ENCODE data around the gene TNFAIP8.

DNA sequence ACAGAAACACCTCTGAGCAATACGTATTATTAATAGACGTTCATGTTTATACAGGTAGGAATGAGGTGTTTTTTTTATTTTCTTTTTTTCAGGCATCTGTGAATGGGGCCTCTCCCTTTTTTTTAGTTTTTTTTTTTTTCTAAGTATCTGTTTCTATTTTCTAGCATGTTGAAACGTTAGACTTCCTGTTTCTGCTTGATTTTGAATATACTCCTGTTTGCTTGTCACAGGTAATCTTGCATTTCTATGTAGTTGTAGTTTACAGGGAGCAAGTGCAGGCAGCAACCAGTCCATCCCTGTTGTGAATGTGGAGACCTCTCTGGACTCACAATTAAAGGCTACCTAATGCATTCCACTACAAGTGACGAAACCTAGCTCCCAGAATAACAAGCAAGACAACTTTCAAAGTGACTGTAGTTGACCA, 22.8 kb upstream of the TNFAIP8 start:
- TF ChIP-seq TAF1 (IDR thresholded peaks at IDR 0.05; ENCODE audit: borderline replicate concordance, low read depth, low read length) = no peak
- no peak; the same call in 1 of the 2 replicates for TF ChIP-seq POLR2A (IDR thresholded peaks at IDR 0.05; ENCODE audit: low read depth, low read length)
